K562 (cell line): ENCODE measurements around the gene PCDH19. TPM values are rescaled to one million over a fixed set of nuclear protein-coding genes. Genes with fewer than 3 reads are reported as not detected.

Source experiments
- ATAC-seq: fragments of 200-7000 bp; cut with Tn5 transposase; 3 replicates; pipeline ENCODE4 v1.9.1; 2020; ENCODE audit warnings: moderate library complexity
- BruUV-seq: library from RNA; stranded (reverse); fragments of 400-500 nt; replicated peaks from 2 replicates; lab custom pipeline; 2021; lab: Mats Ljungman, UMichigan
- CTCF ChIA-PET: fragments of 300-600 bp; formaldehyde crosslinking; extraction: SDS; loops from one replicate; lab custom pipeline; 2021; ENCODE audit warnings: low intra/inter-chr PET ratio; lab: Yijun Ruan, JAX
- POLR2A ChIA-PET: fragments of 300-600, 350-650 bp; sonication (Branson Sonifier 250); formaldehyde crosslinking; extraction: SDS; loops from one replicate; lab custom pipeline; 2021; ENCODE audit warnings: antibody characterized with exemption, inconsistent platforms; lab: Yijun Ruan, JAX
- DNase-seq, 4 experiments: peaks; one replicate each; pipeline versions ENCODE4 v3.0.0 to v3.0.0-alpha.2; 2011 to 2018; ENCODE audit warnings: low spot score in 3 of 4, mixed read lengths in 3 of 4; ENCODE audit errors: extremely low read depth in 1 of 4
- FAIRE-seq: peaks from 2 replicates; lab custom pipeline; 2011; peaks lifted over from hg19 to GRCh38; lab: Jason Lieb, UNC
- H2AFZ ChIP-seq: 2 replicates; pipeline ENCODE4 v1.6.0; 2011; ENCODE audit warnings: low read depth, low read length, control low read depth, inconsistent platforms
- H3K27ac ChIP-seq: fragments of 200-600 bp; 3 replicates; pipeline ENCODE4 v1.8.0; 2011; ENCODE audit warnings: low read depth, mild to moderate bottlenecking, control low read depth, inconsistent platforms, low read length, moderate library complexity, mixed read lengths; ENCODE audit errors: extremely low read depth
- H3K27me3 ChIP-seq, 2 experiments: fragments of 300-600 bp in 1 of 2; 2 replicates in 1 of 2; 3 replicates in 1 of 2; pipeline versions ENCODE4 v1.6.0 to v1.8.0; 2011; ENCODE audit warnings: inconsistent platforms in 2 of 2, low read length in 2 of 2, mild to moderate bottlenecking in 1 of 2, mixed read lengths in 1 of 2, moderate library complexity in 1 of 2; ENCODE audit not compliant: control insufficient read depth in 2 of 2, insufficient read depth in 2 of 2
- H3K36me3 ChIP-seq: fragments of 300-600 bp; 3 replicates; pipeline ENCODE4 v1.8.0; 2011; ENCODE audit warnings: mild to moderate bottlenecking, low read length, inconsistent platforms; ENCODE audit not compliant: control insufficient read depth, insufficient read depth
- H3K4me1 ChIP-seq, 2 experiments: fragments of 200-600 bp in 1 of 2; replicated peaks in 1 of 2; 2 replicates in 1 of 2; 3 replicates in 1 of 2; pipeline versions ENCODE4 v1.5.1 to v1.8.0; 2011; ENCODE audit warnings: inconsistent platforms in 2 of 2, low read length in 2 of 2, mild to moderate bottlenecking in 1 of 2, mixed read lengths in 1 of 2, moderate library complexity in 1 of 2; ENCODE audit not compliant: control insufficient read depth in 2 of 2, insufficient read depth in 2 of 2
- H3K4me2 ChIP-seq: 2 replicates; pipeline ENCODE4 v1.6.1; 2011; ENCODE audit warnings: low read length, control low read depth, inconsistent platforms, mixed read lengths; ENCODE audit not compliant: insufficient read depth
- H3K4me3 ChIP-seq: fragments of 200-600 bp; sonication (generic), shearing (Covaris generic); 2 replicates; pipeline ENCODE4 v1.5.1; 2016; ENCODE audit warnings: control low read depth, inconsistent platforms
- H3K79me2 ChIP-seq: fragments of 200-600 bp; 3 replicates; pipeline ENCODE4 v1.8.0; 2011; ENCODE audit warnings: low read length, inconsistent platforms; ENCODE audit not compliant: control insufficient read depth, insufficient read depth
- H3K9ac ChIP-seq, 2 experiments: 2 replicates each; pipeline versions ENCODE4 v1.6.0 to v1.6.1; 2011; ENCODE audit warnings: low read depth in 2 of 2, low read length in 2 of 2, control low read depth in 1 of 2, inconsistent platforms in 1 of 2, mild to moderate bottlenecking in 1 of 2, mixed read lengths in 1 of 2; ENCODE audit not compliant: insufficient read depth in 1 of 2
- H3K9me1 ChIP-seq: one replicate; pipeline ENCODE4 v1.6.0; 2011; ENCODE audit warnings: inconsistent platforms, mild to moderate bottlenecking, low read length, moderate library complexity; ENCODE audit not compliant: control insufficient read depth, insufficient read depth
- H3K9me3 ChIP-seq: replicated peaks from 2 replicates; pipeline ENCODE4 v1.5.1; 2011; ENCODE audit warnings: low read depth, low read length, inconsistent platforms; ENCODE audit not compliant: control insufficient read depth, insufficient read depth
- H4K20me1 ChIP-seq: replicated peaks from 2 replicates; pipeline ENCODE4 v1.6.1; 2011; ENCODE audit warnings: low read length, inconsistent platforms, mixed read lengths; ENCODE audit not compliant: control insufficient read depth, insufficient read depth
- CEBPZ ChIP-seq: fragments of 150-350 bp; IDR thresholded peaks from 2 replicates; pipeline ENCODE4 v1.6.1; 2014; ENCODE audit warnings: low read depth, mild to moderate bottlenecking, low read length, borderline replicate concordance
- ELF1 ChIP-seq: fragments of 200-800 bp; sonication (Bioruptor generic); IDR thresholded peaks from 2 replicates; pipeline ENCODE4 v1.6.1; 2016; ENCODE audit warnings: missing genetic modification characterization, missing compliant biosample characterization
- RCOR1 ChIP-seq, 2 experiments: IDR thresholded peaks; 2 replicates each; pipeline ENCODE4 v1.6.1; 2012; ENCODE audit warnings: low read depth in 2 of 2, low read length in 2 of 2, borderline replicate concordance in 1 of 2, improper control_type of control experiment in 1 of 2
- WGBS: fragments of 100-300 bp; shearing (Covaris generic); methylation state at CpG from one replicate; pipeline ENCODE4 v1.1.6; 2016; ENCODE audit warnings: low coverage, mixed read lengths; ENCODE audit not compliant: insufficient coverage; ENCODE audit errors: missing lambda C conversion rate; 5-methylcytosine and 5-hydroxymethylcytosine counted together
- in situ Hi-C: fragments of 300-500 bp; cut with MboI; formaldehyde crosslinking; loops from 4 replicates; pipeline ENCODE4 v1.15.0; 2018; ENCODE audit warnings: inconsistent platforms, mixed read lengths
- intact Hi-C: fragments of 100-400 bp; cut with micrococcal nuclease; formaldehyde crosslinking; loops from 2 replicates; pipeline ENCODE4 v1.14.2; 2022
- polyA plus RNA-seq, 8 experiments: library from polyadenylated mRNA; depleted of rRNA in 4 of 8; stranded (reverse) in 5 of 8; unstranded in 3 of 8; fragments of >200 nt; fragmentation: Nextera tagmentation in 2 of 8; fragmentation: Illumina TruSeq in 1 of 8; extraction: Ambion mirVana in 2 of 8; extraction: Trizol in 1 of 8; gene quantifications; 2 replicates each; pipeline versions ENCODE4 v1.2.1 to v1.2.3, GENCODE V29; 2011 to 2014; ENCODE audit warnings: inconsistent platforms in 1 of 8, missing spikeins in 1 of 8
- total RNA-seq, 7 experiments: library from RNA; depleted of rRNA in 6 of 7; stranded (reverse); fragments of >200 nt in 6 of 7; fragmentation: Illumina TruSeq in 2 of 7; extraction: Trizol in 2 of 7; gene quantifications; 2 replicates each; pipeline versions ENCODE4 v1.2.1 to v1.2.3, GENCODE V29; 2011 to 2021; ENCODE audit warnings: low replicate concordance in 1 of 7
- TF ChIP-seq, protein P1 (sequence below): sonication (generic); formaldehyde crosslinking; IDR thresholded peaks from 2 replicates; pipeline ENCODE4 v1.8.0; 2023; ENCODE audit warnings: missing genetic modification reagents, mild to moderate bottlenecking, borderline replicate concordance

Gene PCDH19
- total and polyA plus RNA-seq, 9 of the 15 experiments (the other 6 are each of a cell fraction or from before 2014, with no cell fraction given): not detected

- no peak for ATAC-seq
- Histone ChIP-seq H2AFZ (no peak overlapping the region), H3K9me3 (no peaks in the 10 kb centered on the region), H3K4me1 (no peaks in the 10 kb centered on the region), H3K4me3 (no peak overlapping the region), H3K27ac (no peak overlapping the region), H3K4me2 (no peak overlapping the region), H4K20me1 (no peaks in the 10 kb centered on the region), H3K36me3 (no peaks in the 10 kb centered on the region), H3K9ac (no peak overlapping the region), H3K79me2 (no peaks in the 10 kb centered on the region), H3K9me1 (no peaks in the 10 kb centered on the region), H3K27me3 (no peaks in the 10 kb centered on the region)
- CTCF ChIA-PET: no interaction called here
- WGBS: 0% methylated on average over 1 of the region's 2 CpGs
- no peak for FAIRE-seq
- in situ Hi-C loops (no loop called here), intact Hi-C loops (no loop called here)
- POLR2A ChIA-PET: no interaction called here
- no peak for DNase-seq
- no TSS peak for BruUV-seq
- TF ChIP-seq ELF1 (tag): no peak
- no peak for TF ChIP-seq CEBPZ
- TF ChIP-seq, protein P1, sequence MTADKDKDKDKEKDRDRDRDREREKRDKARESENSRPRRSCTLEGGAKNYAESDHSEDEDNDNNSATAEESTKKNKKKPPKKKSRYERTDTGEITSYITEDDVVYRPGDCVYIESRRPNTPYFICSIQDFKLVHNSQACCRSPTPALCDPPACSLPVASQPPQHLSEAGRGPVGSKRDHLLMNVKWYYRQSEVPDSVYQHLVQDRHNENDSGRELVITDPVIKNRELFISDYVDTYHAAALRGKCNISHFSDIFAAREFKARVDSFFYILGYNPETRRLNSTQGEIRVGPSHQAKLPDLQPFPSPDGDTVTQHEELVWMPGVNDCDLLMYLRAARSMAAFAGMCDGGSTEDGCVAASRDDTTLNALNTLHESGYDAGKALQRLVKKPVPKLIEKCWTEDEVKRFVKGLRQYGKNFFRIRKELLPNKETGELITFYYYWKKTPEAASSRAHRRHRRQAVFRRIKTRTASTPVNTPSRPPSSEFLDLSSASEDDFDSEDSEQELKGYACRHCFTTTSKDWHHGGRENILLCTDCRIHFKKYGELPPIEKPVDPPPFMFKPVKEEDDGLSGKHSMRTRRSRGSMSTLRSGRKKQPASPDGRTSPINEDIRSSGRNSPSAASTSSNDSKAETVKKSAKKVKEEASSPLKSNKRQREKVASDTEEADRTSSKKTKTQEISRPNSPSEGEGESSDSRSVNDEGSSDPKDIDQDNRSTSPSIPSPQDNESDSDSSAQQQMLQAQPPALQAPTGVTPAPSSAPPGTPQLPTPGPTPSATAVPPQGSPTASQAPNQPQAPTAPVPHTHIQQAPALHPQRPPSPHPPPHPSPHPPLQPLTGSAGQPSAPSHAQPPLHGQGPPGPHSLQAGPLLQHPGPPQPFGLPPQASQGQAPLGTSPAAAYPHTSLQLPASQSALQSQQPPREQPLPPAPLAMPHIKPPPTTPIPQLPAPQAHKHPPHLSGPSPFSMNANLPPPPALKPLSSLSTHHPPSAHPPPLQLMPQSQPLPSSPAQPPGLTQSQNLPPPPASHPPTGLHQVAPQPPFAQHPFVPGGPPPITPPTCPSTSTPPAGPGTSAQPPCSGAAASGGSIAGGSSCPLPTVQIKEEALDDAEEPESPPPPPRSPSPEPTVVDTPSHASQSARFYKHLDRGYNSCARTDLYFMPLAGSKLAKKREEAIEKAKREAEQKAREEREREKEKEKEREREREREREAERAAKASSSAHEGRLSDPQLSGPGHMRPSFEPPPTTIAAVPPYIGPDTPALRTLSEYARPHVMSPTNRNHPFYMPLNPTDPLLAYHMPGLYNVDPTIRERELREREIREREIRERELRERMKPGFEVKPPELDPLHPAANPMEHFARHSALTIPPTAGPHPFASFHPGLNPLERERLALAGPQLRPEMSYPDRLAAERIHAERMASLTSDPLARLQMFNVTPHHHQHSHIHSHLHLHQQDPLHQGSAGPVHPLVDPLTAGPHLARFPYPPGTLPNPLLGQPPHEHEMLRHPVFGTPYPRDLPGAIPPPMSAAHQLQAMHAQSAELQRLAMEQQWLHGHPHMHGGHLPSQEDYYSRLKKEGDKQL (CRISPR knock-in tag): no peak
- no peak for TF ChIP-seq RCOR1 (IDR thresholded peaks at IDR 0.05; ENCODE audit: borderline replicate concordance in 1 of 2, low read depth in 2 of 2, low read length in 2 of 2)
These were observed 90.4 kb downstream of the PCDH19 start for GRCh38 chrX:100319716-100320115.
